Tibial nerve (tissue), 4 donors: ENCODE results near the gene HERC6. TPM values are rescaled to one million over a fixed set of nuclear protein-coding genes. Genes with fewer than 3 reads are reported as not detected.

Experiments
- DNase-seq, 2 donors: peaks; one replicate each; pipeline ENCODE4 v3.0.0-alpha.2; 2019; ENCODE audit warnings: low spot score in 2 of 2
- H3K27ac ChIP-seq, 4 donors: fragments of 200-600 bp; sonication (generic) in 3 of 4; one replicate each; pipeline ENCODE4 v1.5.1; 2017 to 2019; ENCODE audit warnings: mild to moderate bottlenecking in 1 of 4
- H3K27me3 ChIP-seq, 2 donors: fragments of 200-600 bp; sonication (generic) in 1 of 2; one replicate each; pipeline versions ENCODE4 v1.5.1 to v1.6.0; 2017 to 2019
- H3K36me3 ChIP-seq, 3 donors: fragments of 200-600 bp; sonication (generic); one replicate each; pipeline ENCODE4 v1.5.1; 2018 to 2019
- H3K4me1 ChIP-seq, 4 donors: fragments of 200-600 bp; sonication (generic) in 3 of 4; one replicate each; pipeline ENCODE4 v1.5.1; 2017 to 2019
- H3K4me3 ChIP-seq, 4 donors: fragments of 200-600 bp; sonication (generic) in 3 of 4; one replicate each; pipeline ENCODE4 v1.5.1; 2017 to 2019; ENCODE audit warnings: mild to moderate bottlenecking in 1 of 4, moderate library complexity in 1 of 4
- H3K9me3 ChIP-seq, 4 donors: fragments of 200-600 bp; sonication (generic) in 3 of 4; one replicate each; pipeline ENCODE4 v1.5.1; 2017 to 2019
- EP300 ChIP-seq, 2 donors: sonication (generic); formaldehyde crosslinking; IDR thresholded peaks; one replicate each; pipeline ENCODE4 v1.6.1; 2017; ENCODE audit warnings: antibody characterized with exemption in 2 of 2, mild to moderate bottlenecking in 1 of 2
- POLR2A ChIP-seq, 2 donors: fragments of 450-650 bp; IDR thresholded peaks; one replicate each; pipeline ENCODE4 v1.6.1; 2017; ENCODE audit warnings: antibody characterized with exemption in 2 of 2, mild to moderate bottlenecking in 2 of 2, moderate library complexity in 2 of 2
- WGBS, 2 donors: methylation state at CpG; one replicate each; pipeline ENCODE4 v1.1.5; 2018; 5-methylcytosine and 5-hydroxymethylcytosine counted together
- total RNA-seq, 4 donors: library from RNA; depleted of rRNA; stranded (reverse); fragments of >200 nt; gene quantifications; one replicate each; pipeline ENCODE4 v1.1.0, GENCODE V29; 2016
- TF ChIP-seq, protein P1 (sequence below), 5 experiments: fragments of 200-600 bp in 3 of 5; fragments of 450-650 bp in 2 of 5; sonication (generic) in 3 of 5; IDR thresholded peaks; one replicate each; pipeline ENCODE4 v1.5.1; 2016 to 2019; ENCODE audit warnings: antibody characterized with exemption in 5 of 5, mild to moderate bottlenecking in 3 of 5, moderate library complexity in 2 of 5

Gene HERC6
- total RNA-seq, 4 donors from 2014 or later = 6.0 to 19.2 (median 13.2) TPM

DNA sequence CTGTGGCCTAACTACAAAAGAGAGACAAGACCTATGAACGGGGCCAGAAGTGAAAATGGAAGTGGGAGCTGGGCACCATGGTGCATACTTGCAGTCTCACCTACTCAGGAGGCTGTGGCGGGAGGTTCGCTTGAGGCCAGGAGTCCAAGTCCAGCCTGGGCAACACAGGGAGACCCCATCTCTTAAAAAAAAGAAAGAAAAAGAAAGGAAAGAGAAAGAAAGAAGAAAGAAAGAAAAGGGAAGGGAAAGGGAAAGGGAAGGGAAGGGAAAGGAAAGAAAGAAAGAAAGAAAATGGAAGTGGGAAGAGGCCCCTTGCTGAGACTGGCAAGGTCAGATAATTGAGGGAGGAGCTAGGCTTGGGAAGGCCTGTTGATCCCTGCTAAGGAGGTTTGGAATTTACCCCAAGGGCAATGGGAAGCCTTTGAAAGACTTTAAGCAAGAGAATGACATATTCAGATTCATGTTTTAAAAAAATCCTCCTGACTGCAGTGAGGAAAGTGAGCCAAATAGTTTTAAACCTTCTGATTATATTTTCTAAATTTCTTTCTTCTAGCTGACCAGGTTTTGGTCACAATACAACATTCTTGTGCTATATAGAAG is 60.6 kb downstream of the HERC6 start:
- Histone ChIP-seq H3K9me3 (no peaks in the 10 kb centered on the region), H3K4me1 (no peaks in the 10 kb centered on the region), H3K4me3 (no peak overlapping the region), H3K36me3 (peaks cover 0 to 75% (median 5%) of the 10 kb centered on the region in 3 donors), H3K27ac (no peak overlapping the region), H3K27me3 (no peaks in the 10 kb centered on the region)
- TF ChIP-seq EP300 (IDR thresholded peaks at IDR 0.05) (no peak), POLR2A (IDR thresholded peaks at IDR 0.05) (no peak)
- TF ChIP-seq, protein P1, sequence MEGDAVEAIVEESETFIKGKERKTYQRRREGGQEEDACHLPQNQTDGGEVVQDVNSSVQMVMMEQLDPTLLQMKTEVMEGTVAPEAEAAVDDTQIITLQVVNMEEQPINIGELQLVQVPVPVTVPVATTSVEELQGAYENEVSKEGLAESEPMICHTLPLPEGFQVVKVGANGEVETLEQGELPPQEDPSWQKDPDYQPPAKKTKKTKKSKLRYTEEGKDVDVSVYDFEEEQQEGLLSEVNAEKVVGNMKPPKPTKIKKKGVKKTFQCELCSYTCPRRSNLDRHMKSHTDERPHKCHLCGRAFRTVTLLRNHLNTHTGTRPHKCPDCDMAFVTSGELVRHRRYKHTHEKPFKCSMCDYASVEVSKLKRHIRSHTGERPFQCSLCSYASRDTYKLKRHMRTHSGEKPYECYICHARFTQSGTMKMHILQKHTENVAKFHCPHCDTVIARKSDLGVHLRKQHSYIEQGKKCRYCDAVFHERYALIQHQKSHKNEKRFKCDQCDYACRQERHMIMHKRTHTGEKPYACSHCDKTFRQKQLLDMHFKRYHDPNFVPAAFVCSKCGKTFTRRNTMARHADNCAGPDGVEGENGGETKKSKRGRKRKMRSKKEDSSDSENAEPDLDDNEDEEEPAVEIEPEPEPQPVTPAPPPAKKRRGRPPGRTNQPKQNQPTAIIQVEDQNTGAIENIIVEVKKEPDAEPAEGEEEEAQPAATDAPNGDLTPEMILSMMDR (IDR thresholded peaks at IDR 0.05) = no peak
- DNase-seq = no peak
- 87 to 89% methylated on average over 3 of the region's 3 CpGs for WGBS, 2 donors

DNA sequence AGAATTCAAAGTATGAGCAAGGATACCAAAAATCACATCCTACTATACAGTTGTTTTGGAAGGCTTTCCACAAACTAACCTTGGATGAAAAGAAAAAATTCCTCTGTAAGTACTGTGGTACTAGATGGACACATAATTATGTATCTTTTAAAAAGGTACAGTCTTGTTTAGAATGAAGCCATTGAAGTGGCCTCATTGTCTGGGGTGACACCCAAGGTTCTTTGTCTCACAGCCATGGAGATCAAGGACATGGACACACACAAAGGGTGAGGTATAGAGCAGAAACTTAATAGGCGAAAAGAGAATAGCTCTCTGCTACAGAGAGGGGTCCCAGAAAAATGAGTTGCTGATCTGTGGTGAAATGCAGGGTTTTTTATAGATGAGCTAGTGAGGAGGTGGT is 61.5 kb downstream of the HERC6 start:
- TF ChIP-seq, protein P1 (IDR thresholded peaks at IDR 0.05) = no peak
- TF ChIP-seq POLR2A (IDR thresholded peaks at IDR 0.05) (no peak), EP300 (IDR thresholded peaks at IDR 0.05) (no peak)
- Histone ChIP-seq H3K4me1 (no peaks in the 10 kb centered on the region), H3K36me3 (peaks cover 0 to 69% (median 5%) of the 10 kb centered on the region in 3 donors), H3K27me3 (no peaks in the 10 kb centered on the region), H3K27ac (no peak overlapping the region), H3K4me3 (no peak overlapping the region), H3K9me3 (no peaks in the 10 kb centered on the region)
- DNase-seq = no peak
- 78 to 94% methylated on average over 1 of the region's 1 CpG for WGBS, 2 donors

DNA sequence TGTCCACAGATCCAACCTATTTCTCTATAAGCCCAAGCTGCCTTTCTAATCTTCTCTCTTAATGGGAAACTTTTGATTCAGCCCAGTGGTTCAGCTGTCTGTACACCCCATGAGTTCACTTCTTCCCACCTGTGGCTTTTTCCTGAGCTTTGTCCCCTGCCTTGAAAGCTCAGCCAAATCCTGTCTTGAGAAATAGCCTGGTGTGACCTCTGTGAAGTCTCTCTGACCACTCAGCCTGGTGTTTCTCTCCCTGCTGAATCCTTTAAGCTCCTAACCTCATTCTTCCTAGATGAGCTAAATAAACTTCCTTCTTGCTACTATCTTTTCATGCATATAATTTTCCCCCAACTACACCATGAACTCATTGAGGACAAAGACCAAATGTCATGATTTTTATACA is 63.0 kb downstream of the HERC6 start:
- Histone ChIP-seq H3K4me3 (no peak overlapping the region), H3K27ac (no peak overlapping the region), H3K36me3 (peaks cover 0 to 58% (median 5%) of the 10 kb centered on the region in 3 donors), H3K4me1 (no peaks in the 10 kb centered on the region), H3K27me3 (no peaks in the 10 kb centered on the region), H3K9me3 (no peaks in the 10 kb centered on the region)
- DNase-seq = no peak
- TF ChIP-seq, protein P1 (IDR thresholded peaks at IDR 0.05) = no peak
- TF ChIP-seq EP300 (IDR thresholded peaks at IDR 0.05) = no peak
- TF ChIP-seq POLR2A (IDR thresholded peaks at IDR 0.05) = no peak

DNA sequence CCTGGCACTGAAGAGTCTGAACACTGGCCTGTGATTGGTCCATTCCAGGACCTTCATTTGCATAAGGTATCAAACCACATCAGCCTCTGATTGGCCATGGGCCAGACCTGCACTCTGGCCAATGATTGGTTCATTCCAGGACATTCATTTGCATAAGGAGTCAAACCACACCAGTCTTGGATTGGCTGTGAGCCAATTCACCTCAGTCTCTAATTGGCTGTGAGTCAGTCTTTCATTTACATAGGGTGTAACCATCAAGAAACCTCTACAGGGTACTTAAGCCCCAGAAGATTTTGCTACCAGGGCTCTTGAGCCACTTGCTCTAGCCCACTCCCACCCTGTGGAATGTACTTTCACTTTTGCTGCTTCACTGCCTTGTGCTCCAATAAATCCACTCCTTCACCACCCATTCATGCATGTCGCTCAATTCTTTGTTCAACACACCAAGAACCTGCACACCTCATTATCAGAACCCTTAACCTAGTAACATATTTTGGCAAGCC is 64.1 kb downstream of the HERC6 start:
- Histone ChIP-seq H3K27ac (no peak overlapping the region), H3K9me3 (no peaks in the 10 kb centered on the region), H3K4me3 (no peak overlapping the region), H3K4me1 (no peaks in the 10 kb centered on the region), H3K36me3 (peaks cover 0 to 49% (median 5%) of the 10 kb centered on the region in 3 donors), H3K27me3 (no peaks in the 10 kb centered on the region)
- no peak for TF ChIP-seq POLR2A (IDR thresholded peaks at IDR 0.05)
- TF ChIP-seq, protein P1 (IDR thresholded peaks at IDR 0.05) = no peak
- TF ChIP-seq EP300 (IDR thresholded peaks at IDR 0.05) = no peak
- 97 to 100% methylated on average over 1 of the region's 1 CpG for WGBS, 2 donors
- DNase-seq = no peak

DNA sequence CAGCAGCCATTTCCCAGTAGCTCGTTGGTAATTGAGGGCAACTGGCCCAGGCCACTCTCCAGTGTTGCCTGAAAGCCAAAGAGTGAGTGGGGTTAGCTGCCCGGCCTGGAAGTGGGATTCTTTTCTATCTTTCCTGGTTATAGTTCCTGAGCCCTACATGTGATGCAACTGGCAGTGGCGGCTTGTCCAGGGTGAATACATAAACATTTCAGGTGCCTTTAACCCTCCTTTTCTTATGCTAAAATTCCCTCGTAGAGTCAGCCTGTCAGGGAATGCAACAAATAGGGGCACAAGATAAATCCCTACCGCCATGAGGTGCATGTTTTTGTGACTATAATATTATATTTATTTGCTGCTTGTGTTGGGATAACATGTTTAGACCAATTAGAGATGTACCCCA is 64.8 kb downstream of the HERC6 start:
- TF ChIP-seq POLR2A (IDR thresholded peaks at IDR 0.05) (no peak), EP300 (IDR thresholded peaks at IDR 0.05) (no peak)
- TF ChIP-seq, protein P1 (IDR thresholded peaks at IDR 0.05) = no peak
- Histone ChIP-seq H3K36me3 (peaks cover 0 to 48% (median 5%) of the 10 kb centered on the region in 3 donors), H3K4me1 (no peaks in the 10 kb centered on the region), H3K27me3 (no peaks in the 10 kb centered on the region), H3K9me3 (no peaks in the 10 kb centered on the region), H3K27ac (no peak overlapping the region), H3K4me3 (no peak overlapping the region)
- DNase-seq = no peak
- 89 to 93% methylated on average over 5 of the region's 5 CpGs for WGBS, 2 donors
